ENCODE measurements around the gene DAPK2.

DAPK2 gene

DNA sequence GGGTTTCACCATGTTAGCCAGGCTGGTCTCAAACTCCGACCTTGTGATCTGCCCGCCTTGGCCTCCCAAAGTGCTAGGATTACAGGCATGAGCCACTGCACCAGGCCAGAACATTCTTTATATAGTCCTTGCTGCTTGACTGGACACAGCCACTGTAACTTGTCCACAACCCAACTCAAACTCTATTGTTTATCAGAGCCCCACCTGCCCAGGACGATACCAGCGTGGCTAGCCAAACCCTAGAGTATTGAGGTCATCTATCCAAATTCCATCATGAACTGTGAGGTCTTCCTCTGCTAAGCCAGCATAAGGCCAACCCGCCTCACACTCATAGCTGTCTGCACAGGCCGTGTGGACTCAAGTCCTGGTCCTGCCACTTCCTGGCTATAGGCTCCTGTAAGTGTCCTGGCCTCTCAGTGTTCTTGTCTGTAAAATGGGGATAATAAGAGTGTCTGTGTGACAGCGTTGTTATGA, 63.9 kb downstream of the DAPK2 start:
- TF ChIP-seq POLR2AphosphoS5 (IDR thresholded peaks at IDR 0.05; ENCODE audit: low read depth, low read length) (no peak), FOXP2 (optimal IDR thresholded peaks at IDR 0.05; ENCODE audit: borderline replicate concordance, extremely low read depth, extremely low read length, insufficient read depth) (no peak), TAF1 (IDR thresholded peaks at IDR 0.05; ENCODE audit: borderline replicate concordance, insufficient read depth, low read length) (no peak), SIN3A (IDR thresholded peaks at IDR 0.05; ENCODE audit: borderline replicate concordance, insufficient read depth, low read length) (no peak)
- TF ChIP-seq, protein P1, sequence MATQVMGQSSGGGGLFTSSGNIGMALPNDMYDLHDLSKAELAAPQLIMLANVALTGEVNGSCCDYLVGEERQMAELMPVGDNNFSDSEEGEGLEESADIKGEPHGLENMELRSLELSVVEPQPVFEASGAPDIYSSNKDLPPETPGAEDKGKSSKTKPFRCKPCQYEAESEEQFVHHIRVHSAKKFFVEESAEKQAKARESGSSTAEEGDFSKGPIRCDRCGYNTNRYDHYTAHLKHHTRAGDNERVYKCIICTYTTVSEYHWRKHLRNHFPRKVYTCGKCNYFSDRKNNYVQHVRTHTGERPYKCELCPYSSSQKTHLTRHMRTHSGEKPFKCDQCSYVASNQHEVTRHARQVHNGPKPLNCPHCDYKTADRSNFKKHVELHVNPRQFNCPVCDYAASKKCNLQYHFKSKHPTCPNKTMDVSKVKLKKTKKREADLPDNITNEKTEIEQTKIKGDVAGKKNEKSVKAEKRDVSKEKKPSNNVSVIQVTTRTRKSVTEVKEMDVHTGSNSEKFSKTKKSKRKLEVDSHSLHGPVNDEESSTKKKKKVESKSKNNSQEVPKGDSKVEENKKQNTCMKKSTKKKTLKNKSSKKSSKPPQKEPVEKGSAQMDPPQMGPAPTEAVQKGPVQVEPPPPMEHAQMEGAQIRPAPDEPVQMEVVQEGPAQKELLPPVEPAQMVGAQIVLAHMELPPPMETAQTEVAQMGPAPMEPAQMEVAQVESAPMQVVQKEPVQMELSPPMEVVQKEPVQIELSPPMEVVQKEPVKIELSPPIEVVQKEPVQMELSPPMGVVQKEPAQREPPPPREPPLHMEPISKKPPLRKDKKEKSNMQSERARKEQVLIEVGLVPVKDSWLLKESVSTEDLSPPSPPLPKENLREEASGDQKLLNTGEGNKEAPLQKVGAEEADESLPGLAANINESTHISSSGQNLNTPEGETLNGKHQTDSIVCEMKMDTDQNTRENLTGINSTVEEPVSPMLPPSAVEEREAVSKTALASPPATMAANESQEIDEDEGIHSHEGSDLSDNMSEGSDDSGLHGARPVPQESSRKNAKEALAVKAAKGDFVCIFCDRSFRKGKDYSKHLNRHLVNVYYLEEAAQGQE (IDR thresholded peaks at IDR 0.05; ENCODE audit: insufficient read depth in 1 of 2, low read depth in 2 of 2, low read length in 2 of 2), result no peak

DNA sequence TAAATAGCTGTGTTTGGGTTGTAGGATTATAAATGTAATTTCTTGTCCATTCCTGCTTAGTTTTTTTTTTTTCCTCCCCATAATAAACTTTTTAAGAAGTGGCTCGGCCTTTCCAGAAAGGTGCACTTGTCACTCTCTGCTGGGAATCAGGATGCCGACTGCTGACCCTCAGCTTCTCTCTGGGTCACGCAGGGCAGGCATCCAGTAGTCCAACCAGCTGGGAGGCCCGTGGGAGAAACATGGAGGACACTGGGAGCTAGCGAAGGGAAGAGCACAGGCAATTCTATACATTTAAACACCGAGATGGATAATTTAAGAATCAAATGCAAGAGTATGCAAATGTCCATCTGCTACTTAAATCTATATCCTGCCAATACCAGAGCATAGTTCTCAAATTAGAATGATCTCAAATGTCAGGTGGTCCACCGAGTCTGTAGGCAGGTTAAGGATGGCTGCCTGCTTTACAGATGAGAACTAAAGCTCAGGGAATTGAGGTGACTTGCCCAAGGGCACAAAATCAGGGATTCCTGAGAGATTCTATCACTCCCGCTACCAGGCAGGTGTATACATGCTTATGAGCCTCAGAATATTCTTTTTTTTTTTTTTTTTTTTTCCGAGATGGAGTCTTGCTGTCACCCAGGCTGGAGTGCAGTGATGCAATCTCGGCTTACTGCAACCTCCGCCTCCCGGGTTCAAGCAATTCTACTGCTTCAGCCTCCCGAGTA, 64.5 kb downstream of the DAPK2 start:
- no peak for TF ChIP-seq FOXP2 (optimal IDR thresholded peaks at IDR 0.05; ENCODE audit: borderline replicate concordance, extremely low read depth, extremely low read length, insufficient read depth)
- no peak for TF ChIP-seq SIN3A (IDR thresholded peaks at IDR 0.05; ENCODE audit: borderline replicate concordance, insufficient read depth, low read length)
- TF ChIP-seq POLR2AphosphoS5 (IDR thresholded peaks at IDR 0.05; ENCODE audit: low read depth, low read length), result no peak
- TF ChIP-seq TAF1 (IDR thresholded peaks at IDR 0.05; ENCODE audit: borderline replicate concordance, insufficient read depth, low read length), result no peak
- TF ChIP-seq, protein P1 (IDR thresholded peaks at IDR 0.05; ENCODE audit: insufficient read depth in 1 of 2, low read depth in 2 of 2, low read length in 2 of 2), result no peak

DNA sequence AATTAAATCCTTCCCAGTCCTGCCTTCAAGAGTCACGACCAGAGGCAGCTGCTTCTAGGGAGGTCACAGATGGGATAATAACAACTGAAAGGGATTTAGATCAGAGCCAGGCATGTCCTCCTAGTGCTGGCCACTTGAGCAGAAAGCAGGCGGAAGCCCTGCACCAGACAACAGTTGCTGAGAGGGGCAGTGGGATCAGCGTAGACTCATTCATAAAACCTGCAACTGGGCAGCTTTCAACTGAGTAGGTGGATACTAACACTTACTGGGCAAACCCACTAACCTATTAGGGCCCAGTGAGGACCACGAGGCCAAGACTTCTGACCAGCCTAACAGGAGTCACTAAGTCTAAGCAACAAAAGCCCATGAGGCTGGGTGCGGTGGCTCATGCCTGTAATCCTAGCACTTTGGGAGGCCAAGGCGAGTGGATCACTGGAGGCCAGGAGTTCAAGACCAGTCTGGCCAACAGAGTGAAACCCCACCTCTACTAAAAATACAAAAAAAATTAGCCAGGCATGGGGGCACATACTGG, 67.0 kb downstream of the DAPK2 start:
- TF ChIP-seq, protein P1 (IDR thresholded peaks at IDR 0.05; ENCODE audit: insufficient read depth in 1 of 2, low read depth in 2 of 2, low read length in 2 of 2), result no peak
- TF ChIP-seq FOXP2 (optimal IDR thresholded peaks at IDR 0.05; ENCODE audit: borderline replicate concordance, extremely low read depth, extremely low read length, insufficient read depth), result no peak
- no peak for TF ChIP-seq POLR2AphosphoS5 (IDR thresholded peaks at IDR 0.05; ENCODE audit: low read depth, low read length)
- no peak for TF ChIP-seq TAF1 (IDR thresholded peaks at IDR 0.05; ENCODE audit: borderline replicate concordance, insufficient read depth, low read length)
- no peak for TF ChIP-seq SIN3A (IDR thresholded peaks at IDR 0.05; ENCODE audit: borderline replicate concordance, insufficient read depth, low read length)

DNA sequence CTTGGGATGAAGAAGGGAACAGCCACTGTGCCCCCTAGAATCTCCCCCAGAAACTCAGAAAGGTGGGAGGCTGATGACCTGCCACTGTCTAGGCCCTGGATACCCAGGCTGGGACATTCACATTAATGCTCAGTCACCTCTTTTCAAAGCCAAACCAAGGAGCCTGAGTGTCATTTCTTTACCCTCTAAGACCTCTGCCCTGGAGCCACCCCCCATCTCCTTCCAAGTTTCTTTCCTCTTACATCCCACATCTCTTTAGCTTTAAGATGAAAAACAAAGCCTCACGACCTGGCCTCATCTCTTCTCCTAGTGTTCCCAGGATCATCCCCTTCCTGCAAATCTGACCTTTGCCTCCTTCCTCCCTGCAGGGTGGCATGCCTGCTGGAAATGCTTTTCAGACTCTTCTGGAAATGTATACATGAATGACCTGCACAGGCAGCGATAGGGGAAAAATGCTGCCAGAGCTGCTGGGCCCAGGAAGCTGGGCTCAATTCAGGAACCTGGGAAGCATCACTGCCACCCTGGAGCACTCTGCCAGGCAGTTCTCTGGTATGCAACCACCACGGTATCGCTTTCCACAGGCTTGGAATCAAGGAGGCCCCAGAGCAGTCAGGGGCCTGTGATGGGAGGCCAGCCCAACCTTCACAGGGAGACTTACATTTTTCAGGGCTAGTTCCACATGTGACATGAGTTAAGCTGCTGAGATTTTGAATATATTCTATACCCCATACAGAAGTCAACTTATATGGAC, 67.6 kb downstream of the DAPK2 start:
- TF ChIP-seq SIN3A (IDR thresholded peaks at IDR 0.05; ENCODE audit: borderline replicate concordance, insufficient read depth, low read length) (no peak), FOXP2 (optimal IDR thresholded peaks at IDR 0.05; ENCODE audit: borderline replicate concordance, extremely low read depth, extremely low read length, insufficient read depth) (no peak), POLR2AphosphoS5 (IDR thresholded peaks at IDR 0.05; ENCODE audit: low read depth, low read length) (no peak), TAF1 (IDR thresholded peaks at IDR 0.05; ENCODE audit: borderline replicate concordance, insufficient read depth, low read length) (no peak)
- TF ChIP-seq, protein P1 (IDR thresholded peaks at IDR 0.05; ENCODE audit: insufficient read depth in 1 of 2, low read depth in 2 of 2, low read length in 2 of 2), result no peak

All from PFSK-1 (cell line).